HG03095 (cell line): ENCODE data around the gene TTC33.

Source experiments
- ATAC-seq: cut with Tn5 transposase; IDR thresholded peaks from one replicate; pipeline ENCODE4 v1.9.1; 2021; ENCODE audit warnings: moderate library complexity; ENCODE audit not compliant: unreplicated experiment

The TTC33 gene

DNA sequence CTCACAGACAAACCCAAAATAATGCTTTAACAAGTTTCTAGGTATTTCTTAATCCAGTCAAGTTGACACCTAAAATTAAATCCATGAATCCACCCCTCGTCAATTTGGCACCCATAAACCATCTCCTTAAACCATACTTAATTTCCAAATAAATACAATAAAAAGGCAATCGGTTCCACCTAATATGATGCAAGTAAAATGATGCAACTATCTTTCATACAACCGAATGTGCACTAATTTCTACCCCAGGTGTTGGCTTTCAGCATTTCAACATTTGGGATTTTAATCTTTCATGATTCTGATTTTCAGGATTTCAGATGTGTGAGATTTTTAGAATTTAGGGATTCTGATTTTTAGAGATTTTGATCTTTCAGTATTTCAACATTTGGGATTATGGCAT, 25.1 kb upstream of the TTC33 start:
- no peak for ATAC-seq

- ATAC-seq: no peak
Measured at GRCh38 chr5:40780199-40780598, 24.4 kb upstream of the TTC33 start.

DNA sequence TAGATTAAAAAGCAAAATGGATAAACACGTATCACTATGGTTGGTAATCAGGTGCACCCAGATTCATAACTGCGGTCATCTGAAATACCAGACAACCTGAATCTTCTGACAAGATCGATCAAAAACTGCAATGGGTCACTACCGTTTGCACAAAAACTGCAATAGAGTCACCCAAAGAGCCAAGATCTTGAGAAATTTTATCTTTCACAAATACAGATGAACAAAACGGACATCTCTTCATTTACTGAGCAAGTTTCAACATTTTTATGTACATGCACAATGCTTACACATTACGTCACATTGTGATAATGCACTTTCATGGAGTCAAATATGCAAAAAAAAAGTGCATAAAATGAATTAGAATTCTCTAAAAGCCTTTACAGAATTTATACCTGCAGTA, 23.8 kb upstream of the TTC33 start:
- ATAC-seq: no peak

DNA sequence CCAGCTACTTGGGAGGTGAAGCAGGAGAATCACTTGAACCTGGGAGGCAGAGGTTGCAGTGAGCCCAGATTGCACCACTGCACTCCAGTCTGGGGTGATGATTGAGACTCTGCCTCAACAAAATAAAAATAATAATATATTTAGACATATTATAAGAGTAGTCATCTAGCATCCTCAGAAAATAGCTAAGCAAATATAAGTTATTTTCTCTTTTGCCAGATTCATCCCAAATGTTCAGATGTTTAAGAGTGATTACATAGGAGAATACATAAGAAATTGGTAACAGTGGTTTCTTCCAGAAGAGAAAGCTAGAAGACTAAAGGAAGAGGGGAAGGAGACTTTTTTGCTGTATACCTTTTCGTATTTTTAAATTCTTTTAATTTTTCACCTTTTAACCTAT, 22.4 kb upstream of the TTC33 start:
- no peak for ATAC-seq

DNA sequence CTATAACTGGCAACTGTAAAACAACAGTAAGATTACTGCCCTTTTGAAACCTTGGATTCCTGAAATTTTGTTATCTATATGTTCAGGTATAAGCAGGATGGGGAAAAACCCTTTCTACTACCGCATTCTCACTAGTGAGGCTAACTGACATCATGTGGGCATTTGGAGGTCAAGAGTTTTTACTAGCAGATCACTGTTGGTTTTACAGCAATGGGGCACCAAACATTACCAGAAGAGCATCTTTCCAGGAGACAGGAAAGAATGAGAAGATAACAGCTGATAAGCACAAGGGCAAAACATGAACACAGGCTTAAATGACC, 20.9 kb upstream of the TTC33 start:
- no peak for ATAC-seq

- no peak for ATAC-seq
Measured at GRCh38 chr5:40775846-40776657, 20.3 kb upstream of the TTC33 start.

GRCh38 chr5:40775085-40775845, 19.5 kb upstream of the TTC33 start:
- no peak for ATAC-seq

DNA sequence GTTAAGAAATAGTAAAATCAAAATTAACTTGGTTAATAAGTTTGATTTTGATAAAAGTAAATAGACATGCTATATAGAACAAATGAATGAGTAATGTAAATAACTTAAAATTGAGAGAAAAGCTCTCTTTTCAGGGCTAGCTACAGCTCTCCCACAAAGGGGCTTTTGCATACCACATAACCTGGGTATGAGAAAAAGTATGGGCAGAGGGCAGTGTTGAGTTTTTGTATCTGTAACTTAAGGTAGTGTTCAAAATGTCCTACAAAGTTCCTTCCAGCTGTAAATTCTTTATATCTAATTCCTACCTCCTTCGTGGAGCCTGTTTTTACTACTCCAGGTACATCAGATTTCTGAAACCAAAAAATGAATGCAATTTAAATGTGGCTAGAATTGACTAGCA, 18.9 kb upstream of the TTC33 start:
- ATAC-seq: no peak

DNA sequence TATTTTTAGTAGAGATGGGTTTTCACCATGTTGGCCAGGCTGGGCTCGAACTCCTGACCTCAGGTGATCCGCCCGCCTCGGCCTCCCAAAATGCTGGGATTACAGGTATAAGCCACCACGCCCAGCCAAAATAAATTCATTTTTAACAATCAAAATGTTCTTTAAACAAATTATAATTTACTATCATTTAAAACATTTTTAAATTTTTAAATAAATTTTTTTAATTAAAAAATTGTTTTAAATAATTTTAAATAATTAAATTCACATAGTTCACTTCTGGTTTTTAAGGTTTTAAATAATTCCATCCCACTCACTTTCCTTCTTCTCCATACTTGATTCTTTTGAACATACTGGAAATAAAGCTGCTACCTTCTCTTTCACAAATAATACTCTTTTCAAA, 15.0 kb upstream of the TTC33 start:
- no peak for ATAC-seq

DNA sequence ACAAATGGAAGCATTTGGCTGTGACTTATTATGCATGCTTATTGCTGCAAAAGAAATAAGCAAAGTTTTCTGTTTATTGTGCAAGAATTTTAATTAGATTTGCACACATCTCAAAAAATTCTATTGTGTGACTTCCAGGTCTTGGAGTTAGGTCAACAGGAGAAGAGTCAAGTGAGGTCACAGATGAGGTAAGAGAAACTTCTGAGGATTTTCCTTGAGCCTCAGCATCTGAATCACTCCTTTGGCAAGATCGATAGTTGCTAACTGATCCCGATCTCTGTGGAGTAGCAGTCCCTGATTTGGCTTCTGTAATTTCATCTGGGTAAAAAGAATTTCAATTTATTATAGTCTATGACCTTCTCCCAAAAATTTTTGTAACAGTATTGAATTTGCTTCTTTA, 6.9 kb upstream of the TTC33 start:
- ATAC-seq: no peak

DNA sequence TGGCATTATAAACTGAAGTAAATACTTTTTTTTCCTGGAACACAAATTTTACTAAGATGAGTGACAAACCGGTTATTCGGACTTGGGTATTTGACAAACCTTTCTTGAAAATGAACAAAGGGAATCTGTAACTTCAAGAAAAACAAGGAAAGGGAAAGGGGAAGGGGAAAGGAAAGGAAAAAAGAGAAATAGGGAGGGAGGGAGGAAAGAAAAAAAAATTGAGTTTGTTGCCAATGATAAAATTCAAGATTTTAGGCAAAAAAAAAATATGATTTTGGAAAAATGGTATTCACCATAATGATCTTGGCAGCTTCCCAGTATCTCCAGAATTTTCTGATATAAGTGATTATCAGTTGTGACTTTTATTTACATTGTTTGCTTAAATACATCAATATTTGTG, 1.6 kb upstream of the TTC33 start:
- ATAC-seq: no peak

DNA sequence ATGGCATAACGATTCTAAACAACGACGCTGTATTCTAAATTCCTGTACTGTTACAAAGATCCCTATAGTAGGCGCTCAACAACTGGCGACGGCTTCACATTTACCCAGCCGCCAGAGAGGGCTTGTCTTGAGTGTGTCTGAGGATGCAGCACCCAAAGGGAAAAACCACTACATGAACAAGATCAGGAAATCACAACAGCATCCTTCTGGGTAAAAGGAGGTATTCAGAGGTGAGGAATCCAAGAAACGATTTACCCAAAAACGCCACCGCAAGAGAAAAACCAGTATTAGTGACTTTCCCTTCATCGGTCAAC, 711 bp downstream of the TTC33 start:
- peak; percentile 80 for ATAC-seq

DNA sequence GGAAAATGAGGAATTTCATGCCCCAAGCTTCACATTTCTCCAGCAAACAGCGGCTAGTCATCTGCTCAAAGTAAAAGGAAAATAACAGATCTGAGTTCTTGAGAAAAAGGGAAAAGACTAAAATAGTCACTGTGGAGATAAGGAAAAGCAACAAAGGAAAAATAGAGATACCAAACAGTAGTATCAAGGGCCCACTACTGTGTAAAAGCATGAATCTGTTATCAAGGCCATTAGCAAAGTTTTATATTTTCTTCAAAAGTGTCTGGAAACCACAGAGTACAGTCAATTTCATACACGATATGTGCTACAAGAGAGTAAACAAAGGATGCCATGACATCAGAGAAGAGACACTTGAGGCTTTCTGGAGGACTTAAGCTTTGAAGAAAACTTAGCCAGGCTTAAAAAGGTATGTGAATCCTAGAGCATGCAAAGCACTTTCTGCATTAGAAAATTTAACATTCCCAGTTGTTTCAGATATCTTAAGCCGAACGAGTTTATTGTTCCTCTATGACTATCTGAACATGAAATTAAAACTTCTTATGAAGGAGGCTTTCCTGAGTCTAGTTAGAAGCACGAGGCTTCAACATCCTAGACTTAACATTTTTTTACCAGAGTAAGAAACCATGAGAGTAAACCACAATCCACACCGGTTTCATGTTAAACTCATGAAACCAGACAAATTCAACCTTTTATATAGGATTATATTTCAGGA, 1.2 kb downstream of the TTC33 start:
- peak; percentile 12 for ATAC-seq

- ATAC-seq: no peak
Measured at GRCh38 chr5:40746703-40747102, 9.1 kb downstream of the TTC33 start.

GRCh38 chr5:40743771-40744170, 12.0 kb downstream of the TTC33 start:
- no peak for ATAC-seq

DNA sequence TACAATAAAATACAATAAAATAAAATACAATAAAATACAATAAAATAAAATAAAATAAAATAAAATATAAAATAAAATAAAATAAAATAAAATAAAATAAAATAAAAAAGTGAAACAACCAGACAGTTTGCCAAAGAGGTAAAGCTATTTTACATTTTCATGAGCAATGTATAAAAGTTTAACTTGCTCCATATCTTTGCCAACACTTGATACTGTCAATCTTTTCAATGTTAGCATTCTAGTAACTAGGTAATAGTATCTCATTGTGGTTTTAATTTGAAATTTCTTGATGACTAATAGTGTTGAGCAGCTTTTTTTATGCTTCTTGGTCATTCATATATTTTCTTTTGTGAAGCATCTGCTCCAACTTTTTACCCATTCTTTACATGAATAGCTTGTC, 17.3 kb downstream of the TTC33 start:
- no peak for ATAC-seq

DNA sequence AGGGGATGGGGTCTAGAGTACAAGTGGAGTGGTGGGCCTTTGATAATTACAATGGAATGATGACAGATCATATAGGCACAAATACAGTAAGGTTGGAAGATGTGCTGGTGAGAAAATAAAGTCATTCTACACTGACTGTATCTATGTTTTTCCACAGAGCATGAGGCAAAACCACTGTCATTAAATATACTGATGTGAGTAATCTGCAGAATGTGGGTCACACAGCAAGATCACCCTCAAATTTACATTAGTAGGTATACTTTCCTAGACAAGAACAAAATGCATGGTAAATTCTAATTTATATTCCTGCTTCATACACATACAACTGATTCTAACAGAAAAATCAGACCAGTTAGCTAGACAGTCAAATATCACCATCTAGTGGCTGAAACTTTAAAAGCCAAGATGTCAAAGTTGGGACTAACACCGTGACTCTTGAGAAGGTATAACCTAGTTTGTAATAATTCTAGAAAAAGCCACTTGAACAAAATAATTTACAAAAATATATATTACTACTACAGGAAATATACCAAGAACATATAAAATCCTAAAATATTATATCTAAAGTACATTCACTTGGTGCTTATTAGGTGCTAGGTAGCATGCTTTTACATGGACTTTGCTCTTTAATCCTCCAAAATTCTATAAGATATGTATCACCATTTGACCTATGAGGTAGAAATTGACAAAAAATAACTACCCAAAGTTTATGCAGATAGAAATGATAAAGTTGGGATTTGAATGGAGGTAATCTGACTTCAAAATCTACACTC, 19.5 kb downstream of the TTC33 start:
- ATAC-seq: peak; percentile 66

- no peak for ATAC-seq
Measured at GRCh38 chr5:40735609-40736008, 20.2 kb downstream of the TTC33 start.

GRCh38 chr5:40734986-40735385, 20.8 kb downstream of the TTC33 start:
- no peak for ATAC-seq

GRCh38 chr5:40733879-40734563, 21.7 kb downstream of the TTC33 start:
- no peak for ATAC-seq

DNA sequence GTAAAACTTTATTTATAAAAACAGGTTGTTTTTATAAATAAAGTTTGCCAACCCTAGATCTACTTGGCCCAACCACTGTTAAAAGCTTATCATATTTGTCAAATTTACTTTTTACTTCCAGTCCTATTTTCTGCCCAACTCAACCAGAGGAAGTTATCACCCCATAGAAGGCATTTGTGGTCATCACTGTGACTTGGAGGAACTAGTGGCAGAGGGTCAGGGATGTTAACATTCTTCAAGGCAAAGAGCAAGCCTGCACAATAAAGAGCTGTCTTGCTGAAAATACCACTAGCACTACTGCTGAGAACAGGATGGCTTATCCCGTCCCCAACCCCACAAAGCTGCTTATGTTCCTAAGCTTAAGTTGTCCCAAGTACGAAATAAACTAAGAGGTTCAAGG, 22.3 kb downstream of the TTC33 start:
- no peak for ATAC-seq
